Stomach (tissue), 9 donors: ENCODE results near the gene SEMA4A. TPM values are rescaled to one million over a fixed set of nuclear protein-coding genes. Genes with fewer than 3 reads are reported as not detected.

ENCODE experiments used
- DNase-seq, 2 donors: peaks; one replicate each; pipeline versions ENCODE4 v3.0.0 to v3.0.0-alpha.2; 2013 to 2019
- H3K27ac ChIP-seq, 5 donors: fragments of 200-600 bp in 4 of 5; sonication (generic) in 4 of 5; one replicate each; pipeline ENCODE4 v1.5.1; 2013 to 2019; ENCODE audit warnings: mild to moderate bottlenecking in 1 of 5, moderate library complexity in 1 of 5
- H3K27me3 ChIP-seq, 3 donors: fragments of 200-600 bp; sonication (generic); one replicate each; pipeline ENCODE4 v1.5.1; 2017 to 2019; ENCODE audit warnings: mixed run types in 1 of 3
- H3K36me3 ChIP-seq, 4 donors: fragments of 200-600 bp; sonication (generic); 1 replicate in 3 of 4; 2 replicates in 1 of 4; pipeline ENCODE4 v1.5.1; 2016 to 2019
- H3K4me1 ChIP-seq, 4 donors: fragments of 200-600 bp; sonication (generic); one replicate each; pipeline ENCODE4 v1.5.1; 2016 to 2019
- H3K4me3 ChIP-seq, 4 donors: fragments of 200-600 bp; sonication (generic) in 3 of 4; one replicate each; pipeline ENCODE4 v1.5.1; 2016 to 2019; ENCODE audit warnings: mild to moderate bottlenecking in 1 of 4
- H3K9me3 ChIP-seq, 4 donors: fragments of 200-600 bp; sonication (generic); one replicate each; pipeline ENCODE4 v1.5.1; 2016 to 2019
- CTCF ChIP-seq, 7 experiments: fragments of 450-650 bp in 4 of 7; fragments of 200-600 bp in 3 of 7; sonication (generic) in 3 of 7; IDR thresholded peaks; one replicate each; pipeline ENCODE4 v1.5.1; 2016 to 2019; ENCODE audit warnings: antibody characterized with exemption in 7 of 7, control low read depth in 2 of 7, mild to moderate bottlenecking in 1 of 7
- EP300 ChIP-seq: sonication (generic); formaldehyde crosslinking; IDR thresholded peaks from one replicate; pipeline ENCODE4 v1.6.1; 2017; ENCODE audit warnings: antibody characterized with exemption
- POLR2A ChIP-seq, 4 donors: fragments of 450-650 bp; IDR thresholded peaks; one replicate each; pipeline ENCODE4 v1.6.1; 2016; ENCODE audit warnings: antibody characterized with exemption in 4 of 4, control low read depth in 2 of 4, mild to moderate bottlenecking in 1 of 4, moderate library complexity in 1 of 4
- POLR2AphosphoS5 ChIP-seq, 3 donors: sonication (generic); formaldehyde crosslinking; IDR thresholded peaks; one replicate each; pipeline ENCODE4 v1.6.1; 2016; ENCODE audit warnings: antibody characterized with exemption in 3 of 3
- WGBS, 5 donors: extraction: QIAGEN DNeasy Blood & Tissue Kit in 3 of 5; methylation state at CpG; one replicate each; pipeline versions ENCODE4 v1.1.5 to v1.1.7; 2013 to 2018; 5-methylcytosine and 5-hydroxymethylcytosine counted together
- intact Hi-C: fragments of 100-400 bp; cut with DNase I; formaldehyde crosslinking; loops from one replicate; pipeline ENCODE4 v1.15.1; 2023; ENCODE audit warnings: low total_unique reads
- polyA plus RNA-seq, 3 donors: library from polyadenylated mRNA; stranded (reverse); fragments of 200-250 nt; gene quantifications; one replicate each; pipeline ENCODE4 v1.2.3, GENCODE V29; 2013
- total RNA-seq, 5 donors: library from RNA; depleted of rRNA; stranded (reverse); fragments of >200 nt; gene quantifications; one replicate each; pipeline versions ENCODE4 v1.1.0 to v1.2.3, GENCODE V29; 2014 to 2016
- donor health status: healthy with polysubstance abuse.
- donor health status: Bipolar disorder and iron deficiency.
- donor health status: healthy.

SEMA4A gene
- total and polyA plus RNA-seq, 8 donors = 2.6 to 23.3 (median 6.8) TPM

GRCh38 chr1:156121457-156121856 lies 31.9 kb upstream of the SEMA4A start:
- peaks cover 95 to 100% (median 100%) of the 10 kb centered on the region in 4 donors for H3K4me1 ChIP-seq
- DNase-seq = no peak
- TF ChIP-seq EP300 = no peak
- TF ChIP-seq POLR2AphosphoS5 (IDR thresholded peaks at IDR 0.05) = no peak
- peak overlapping the region; percentile 60 to 99 (median 93) for H3K27ac ChIP-seq
- peak overlapping the region; percentile 15 to 89 (median 56) for H3K4me3 ChIP-seq
- H3K27me3 ChIP-seq = no peaks in the 10 kb centered on the region
- 76 to 90% (median 85%) methylated on average over 4 of the region's 4 CpGs for WGBS, 5 donors
- H3K36me3 ChIP-seq = peaks cover 0 to 25% (median 0%) of the 10 kb centered on the region in 4 donors
- intact Hi-C loops = no loop called here
- no peaks in the 10 kb centered on the region for H3K9me3 ChIP-seq

GRCh38 chr1:156122086-156122485 lies 31.3 kb upstream of the SEMA4A start:
- WGBS, 5 donors = 34 to 52% (median 46%) methylated on average over 4 of the region's 4 CpGs
- H3K27ac ChIP-seq = peak overlapping the region; percentile 60 to 99 (median 93)
- TF ChIP-seq EP300 (no peak), POLR2A (IDR thresholded peaks at IDR 0.05) (no peak), POLR2AphosphoS5 (IDR thresholded peaks at IDR 0.05) (no peak), CTCF (IDR thresholded peaks at IDR 0.05) (no peak)
- H3K4me1 ChIP-seq = peaks cover 95 to 100% (median 100%) of the 10 kb centered on the region in 4 donors
- no peak for DNase-seq
- no peaks in the 10 kb centered on the region for H3K9me3 ChIP-seq
- peak overlapping the region; percentile 15 to 89 (median 56) for H3K4me3 ChIP-seq
- no peaks in the 10 kb centered on the region for H3K27me3 ChIP-seq
- H3K36me3 ChIP-seq = peaks cover 0 to 25% (median 0%) of the 10 kb centered on the region in 4 donors
- intact Hi-C loops = no loop called here

GRCh38 chr1:156122519-156123355 lies 30.6 kb upstream of the SEMA4A start:
- peak; percentile 84 to 89 for DNase-seq
- peak overlapping the region; percentile 15 to 89 (median 56) for H3K4me3 ChIP-seq
- no peak for TF ChIP-seq CTCF (IDR thresholded peaks at IDR 0.05)
- no peak for TF ChIP-seq POLR2A (IDR thresholded peaks at IDR 0.05)
- no peak for TF ChIP-seq EP300
- peak; percentile 16 to 57 (median 24) for TF ChIP-seq POLR2AphosphoS5 (IDR thresholded peaks at IDR 0.05)
- H3K27ac ChIP-seq = peak overlapping the region; percentile 86 to 99 (median 93)
- 14 to 22% (median 18%) methylated on average over 13 to 14 of the region's 14 CpGs for WGBS, 5 donors
- H3K27me3 ChIP-seq = no peaks in the 10 kb centered on the region
- intact Hi-C loops = no loop called here
- no peaks in the 10 kb centered on the region for H3K9me3 ChIP-seq
- peaks cover 95 to 100% (median 100%) of the 10 kb centered on the region in 4 donors for H3K4me1 ChIP-seq
- peaks cover 0 to 21% (median 0%) of the 10 kb centered on the region in 4 donors for H3K36me3 ChIP-seq

- 10 to 11% (median 11%) methylated on average over 12 to 14 of the region's 14 CpGs for WGBS, 5 donors
- Histone ChIP-seq H3K36me3 (peaks cover 0 to 19% (median 0%) of the 10 kb centered on the region in 4 donors), H3K9me3 (no peaks in the 10 kb centered on the region), H3K4me1 (peaks cover 98 to 100% (median 100%) of the 10 kb centered on the region in 4 donors), H3K27me3 (no peaks in the 10 kb centered on the region), H3K4me3 (peak overlapping the region; percentile 15 to 89 (median 56)), H3K27ac (peak overlapping the region; percentile 86 to 99 (median 93))
- TF ChIP-seq CTCF (IDR thresholded peaks at IDR 0.05) = peak in 1 of 7 experiments; percentile 11
- TF ChIP-seq POLR2AphosphoS5 (IDR thresholded peaks at IDR 0.05) = peak; percentile 78 to 90 (median 79)
- TF ChIP-seq POLR2A (IDR thresholded peaks at IDR 0.05) = peak in 2 of 4 donors; percentile 15 to 33
- TF ChIP-seq EP300 = no peak
- intact Hi-C loops = no loop called here
- DNase-seq = peak; percentile 95 to 98
These were observed 29.8 kb upstream of the SEMA4A start for GRCh38 chr1:156123356-156124196.
